ENCODE results near the gene CD82. TPM values are rescaled to one million over a fixed set of nuclear protein-coding genes. Genes with fewer than 3 reads are reported as not detected.
A peak's percentile ranks its signal among the peaks of the same experiment; 100 is the strongest.

Gene CD82
- total RNA-seq, 1 experiment from 2014 or later, result 173 TPM

GRCh38 chr11:44615913-44616791, 50.7 kb downstream of the CD82 start:
- no peak for DNase-seq (ENCODE audit: low spot score)

- no peak for DNase-seq (ENCODE audit: low spot score)
These were observed 52.4 kb downstream of the CD82 start for GRCh38 chr11:44617671-44618461.

- DNase-seq (ENCODE audit: low spot score), result no peak
These were observed 53.3 kb downstream of the CD82 start for GRCh38 chr11:44618561-44619425.

DNA sequence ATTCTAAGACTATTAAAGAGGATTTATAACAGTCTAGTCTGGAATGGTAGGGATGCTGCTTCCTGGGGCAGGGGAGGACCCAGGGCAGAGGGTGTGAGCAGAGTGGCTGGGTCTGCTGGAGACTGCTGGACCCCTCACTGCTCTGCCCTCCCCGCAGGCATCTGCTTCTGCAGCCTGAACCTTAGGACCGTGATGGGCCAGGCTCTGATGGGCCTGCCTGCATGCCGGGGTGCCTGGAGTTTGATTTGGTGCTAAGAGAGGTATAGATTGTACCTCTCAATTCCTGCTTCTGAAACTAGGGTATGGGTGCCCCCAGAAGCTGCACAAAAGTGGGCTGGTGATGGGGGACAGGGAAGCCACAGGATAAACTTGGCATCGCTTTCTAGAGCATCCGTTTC, 54.9 kb downstream of the CD82 start:
- DNase-seq (ENCODE audit: low spot score), result no peak

DNA sequence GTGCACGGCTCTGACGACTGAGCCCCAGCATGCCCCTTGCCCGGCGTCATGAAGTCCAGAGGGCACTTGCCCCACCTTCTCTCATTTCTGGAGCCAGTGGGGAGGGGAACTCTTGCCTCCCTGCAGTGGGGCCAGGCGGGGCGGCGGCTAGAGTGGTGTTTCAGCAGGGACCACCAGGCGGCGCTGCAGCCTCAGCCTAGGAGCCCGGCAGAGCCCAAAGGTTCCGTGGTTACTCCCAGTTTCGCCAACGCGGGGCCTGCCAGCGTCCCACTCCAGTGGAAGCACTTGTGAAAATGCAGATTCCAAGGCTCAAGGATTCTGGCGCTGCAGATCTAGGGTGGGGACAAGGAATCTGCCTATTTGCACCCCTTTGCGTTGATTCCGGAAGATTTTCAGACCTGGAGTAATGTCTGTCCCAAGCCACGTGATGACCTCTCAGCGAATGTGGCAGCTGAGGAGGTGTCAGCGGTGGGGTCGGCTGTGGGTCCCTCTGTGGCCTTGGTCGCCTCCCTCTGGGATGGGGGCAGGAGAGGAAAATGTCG, 55.7 kb downstream of the CD82 start:
- peak; percentile 78 for DNase-seq (ENCODE audit: low spot score)

GRCh38 chr11:44621784-44622183, 56.3 kb downstream of the CD82 start:
- no peak for DNase-seq (ENCODE audit: low spot score)

DNA sequence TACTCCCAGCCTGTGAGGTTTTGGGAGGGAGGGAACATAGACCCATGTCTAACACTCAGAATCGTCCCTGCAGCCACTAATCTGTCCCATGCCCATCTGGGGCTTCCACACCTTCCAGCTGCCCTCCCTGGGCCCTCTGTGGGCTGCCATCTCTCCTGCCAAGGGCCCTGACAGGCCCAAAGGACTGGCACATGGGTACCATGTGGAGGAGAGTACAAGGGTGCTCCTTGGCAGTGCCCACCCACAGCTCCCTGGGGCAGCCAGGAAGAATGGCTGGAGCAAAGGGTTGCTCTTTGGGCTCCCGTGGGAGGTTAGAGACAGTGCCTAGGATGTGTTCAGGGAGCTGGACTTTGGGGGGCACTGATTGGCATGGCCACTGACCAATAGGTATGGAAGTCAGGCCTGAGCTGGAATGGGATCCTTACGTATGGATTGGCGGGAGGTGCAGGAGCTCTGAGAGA, 56.8 kb downstream of the CD82 start:
- DNase-seq (ENCODE audit: low spot score), result no peak

- no peak for DNase-seq (ENCODE audit: low spot score)
These were observed 57.3 kb downstream of the CD82 start for GRCh38 chr11:44622721-44623258.

DNA sequence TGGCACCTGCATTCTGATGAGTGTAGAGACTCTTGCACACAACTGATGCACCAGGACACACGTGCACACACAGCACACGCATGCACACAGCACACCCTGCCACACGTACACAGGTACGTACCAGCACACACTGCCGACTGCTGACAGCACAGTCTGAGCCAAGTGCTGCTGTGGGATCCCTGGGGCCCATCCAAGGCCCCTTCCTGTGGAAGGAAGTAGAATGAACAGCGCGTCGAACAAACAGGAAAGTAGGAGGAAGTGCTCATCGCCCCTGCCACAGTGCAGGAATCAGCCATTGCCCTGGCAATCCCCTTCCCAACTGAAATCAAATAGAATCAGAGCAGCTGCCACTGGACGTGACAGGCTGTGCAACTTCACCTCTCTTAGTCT, 57.9 kb downstream of the CD82 start:
- no peak for DNase-seq (ENCODE audit: low spot score)

GRCh38 chr11:44623731-44624491, 58.4 kb downstream of the CD82 start:
- DNase-seq (ENCODE audit: low spot score), result no peak

GRCh38 chr11:44624761-44625221, 59.3 kb downstream of the CD82 start:
- DNase-seq (ENCODE audit: low spot score), result no peak

DNA sequence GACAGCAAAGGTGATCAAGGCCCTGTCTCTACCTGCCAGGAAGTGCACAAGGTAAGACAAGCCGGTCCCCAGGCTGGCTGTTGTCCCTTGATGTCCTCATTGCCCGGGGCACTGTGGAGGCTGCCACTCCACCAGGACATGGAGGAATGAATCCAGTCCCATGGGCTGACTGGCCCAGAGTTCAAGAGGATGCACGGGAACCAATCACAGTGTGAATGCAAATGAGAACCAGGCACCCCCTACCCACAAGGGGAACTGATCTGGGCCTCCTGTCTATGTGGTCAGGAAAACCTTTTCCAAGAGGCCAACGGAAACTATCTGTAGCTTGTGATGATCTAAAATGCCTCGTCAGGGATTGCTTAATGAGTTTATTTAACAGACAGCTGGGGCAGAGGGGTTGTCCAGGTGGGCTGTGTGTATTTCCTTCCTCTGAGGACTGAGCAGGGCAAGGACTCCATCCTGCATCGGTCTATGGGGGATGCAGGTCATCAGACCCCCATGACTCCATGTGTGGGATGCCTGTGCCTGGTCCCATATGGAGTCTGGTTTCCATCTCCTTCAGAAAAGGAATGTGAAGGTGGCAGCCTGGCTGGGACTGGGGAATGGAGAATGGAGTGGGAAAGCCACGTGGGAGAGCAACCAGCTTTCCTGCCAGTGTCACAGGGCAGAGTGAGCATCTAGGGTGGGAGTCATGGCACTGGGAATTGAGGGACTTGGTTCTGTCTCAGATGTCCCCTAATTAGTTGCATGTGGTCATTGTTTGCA, 60.5 kb downstream of the CD82 start:
- DNase-seq (ENCODE audit: low spot score), result no peak

DNA sequence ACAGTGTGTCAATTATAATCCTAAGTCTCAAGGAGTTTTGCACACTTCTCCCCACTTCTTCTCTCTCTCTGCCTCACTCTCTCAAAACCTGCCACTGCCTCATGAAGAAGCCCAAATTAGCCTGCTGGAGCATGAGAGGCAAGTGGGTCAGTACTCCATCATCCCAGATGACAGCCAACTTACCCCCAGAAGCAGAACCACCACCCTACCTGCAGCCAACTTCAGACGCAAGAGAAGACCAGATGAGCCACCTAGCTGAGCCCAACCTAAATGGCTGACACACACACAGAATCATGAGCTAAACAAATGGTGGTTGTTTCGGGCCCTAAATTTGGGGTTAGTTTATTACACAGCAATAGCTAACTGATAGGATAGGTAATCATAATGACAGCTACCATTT, 61.2 kb downstream of the CD82 start:
- no peak for DNase-seq (ENCODE audit: low spot score)

DNA sequence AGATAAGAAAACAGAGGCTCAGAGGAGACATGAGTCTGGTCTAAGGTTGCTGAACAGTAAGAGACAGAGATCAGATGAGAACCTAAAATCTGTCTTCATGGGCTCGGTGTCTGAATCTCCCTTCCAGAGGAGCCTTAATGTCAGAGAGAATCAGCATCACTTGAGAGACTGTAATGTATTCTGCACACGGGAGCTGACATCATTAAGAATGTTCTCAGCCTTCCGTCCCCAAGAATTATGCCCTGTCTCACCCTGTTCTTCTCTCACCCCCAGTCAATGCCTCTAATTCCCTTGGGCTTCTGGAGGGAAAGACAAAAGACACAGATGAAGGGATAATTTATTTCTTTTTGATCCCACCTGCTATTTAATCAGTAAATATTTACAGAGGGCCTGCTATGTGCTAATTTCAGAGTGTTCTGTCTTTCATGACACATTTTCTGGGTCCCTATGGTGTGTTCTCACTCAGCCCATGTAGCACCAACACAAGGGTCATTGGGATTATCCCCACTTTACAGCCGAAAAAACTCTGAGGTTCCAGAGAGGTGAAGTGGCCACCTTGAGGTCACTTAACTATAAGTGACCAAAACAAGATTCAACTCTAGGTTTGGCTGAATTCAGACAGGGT, 61.8 kb downstream of the CD82 start:
- no peak for DNase-seq (ENCODE audit: low spot score)

DNA sequence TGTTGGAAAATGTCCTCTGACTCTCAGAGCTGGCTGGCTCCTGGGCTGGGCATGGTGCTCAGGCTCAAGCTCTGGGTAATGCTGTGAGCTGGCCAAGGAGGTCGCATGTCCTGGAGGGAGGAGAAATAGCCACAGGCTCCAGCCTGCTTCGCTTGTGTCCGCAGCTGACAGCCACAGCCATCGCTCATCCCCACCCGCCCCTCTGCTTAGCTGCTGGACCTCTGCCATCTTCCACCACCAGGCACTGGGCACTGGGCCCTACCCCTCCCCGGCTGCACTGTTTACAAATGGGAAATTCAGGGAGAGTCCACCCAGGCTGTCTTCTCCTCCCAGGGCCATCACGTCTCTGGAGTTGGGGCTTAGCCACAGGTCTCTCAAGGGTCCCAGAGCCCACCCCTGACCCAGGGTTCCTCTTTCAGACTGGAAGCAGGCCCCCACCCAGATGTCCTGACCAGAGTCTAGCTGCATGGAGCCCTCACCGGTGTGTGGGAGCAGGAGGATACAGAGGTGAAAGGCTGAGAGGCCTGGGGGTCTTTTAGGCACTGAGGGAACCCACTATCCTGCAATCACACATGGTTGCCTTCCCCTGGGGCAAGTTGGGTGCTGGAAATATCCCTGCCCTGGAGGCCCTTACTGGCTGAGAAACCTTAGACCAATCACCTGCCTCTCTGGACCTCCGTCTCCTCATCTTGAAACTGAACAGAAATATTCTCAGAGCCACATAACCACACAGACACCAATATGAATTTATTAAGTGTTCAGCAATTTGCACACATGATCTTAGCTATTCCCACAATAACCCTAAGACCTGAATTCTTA, 62.7 kb downstream of the CD82 start:
- DNase-seq (ENCODE audit: low spot score), result no peak

- no peak for DNase-seq (ENCODE audit: low spot score)
These were observed 63.6 kb downstream of the CD82 start for GRCh38 chr11:44628730-44629700.
